Suprapubic skin (tissue), 4 donors: ENCODE data around the gene CHTF8. TPM values are rescaled to one million over a fixed set of nuclear protein-coding genes. Genes with fewer than 3 reads are reported as not detected.

Source experiments
- DNase-seq, 2 donors: peaks; one replicate each; pipeline ENCODE4 v3.0.0-alpha.2; 2019; ENCODE audit warnings: low spot score in 2 of 2
- H3K27ac ChIP-seq: fragments of 200-600 bp; sonication (generic); one replicate; pipeline ENCODE4 v1.5.1; 2019
- H3K27me3 ChIP-seq: fragments of 200-600 bp; sonication (generic); one replicate; pipeline ENCODE4 v1.5.1; 2019
- H3K36me3 ChIP-seq: fragments of 200-600 bp; sonication (generic); one replicate; pipeline ENCODE4 v1.5.1; 2019
- H3K4me1 ChIP-seq: fragments of 200-600 bp; sonication (generic); one replicate; pipeline ENCODE4 v1.5.1; 2019
- H3K4me3 ChIP-seq: fragments of 200-600 bp; sonication (generic); one replicate; pipeline ENCODE4 v1.5.1; 2019; ENCODE audit warnings: mild to moderate bottlenecking
- H3K9me3 ChIP-seq: fragments of 200-600 bp; sonication (generic); one replicate; pipeline ENCODE4 v1.5.1; 2019
- EP300 ChIP-seq: sonication (generic); formaldehyde crosslinking; IDR thresholded peaks from one replicate; pipeline ENCODE4 v1.6.1; 2017; ENCODE audit warnings: antibody characterized with exemption
- POLR2A ChIP-seq, 2 donors: fragments of 450-650 bp; IDR thresholded peaks; one replicate each; pipeline ENCODE4 v1.6.1; 2017; ENCODE audit warnings: antibody characterized with exemption in 2 of 2, mild to moderate bottlenecking in 2 of 2, moderate library complexity in 2 of 2
- POLR2AphosphoS5 ChIP-seq, 3 donors: sonication (generic); formaldehyde crosslinking; IDR thresholded peaks; one replicate each; pipeline ENCODE4 v1.6.1; 2017; ENCODE audit warnings: antibody characterized with exemption in 3 of 3
- WGBS: methylation state at CpG from one replicate; pipeline ENCODE4 v1.1.5; 2018; 5-methylcytosine and 5-hydroxymethylcytosine counted together
- total RNA-seq, 4 donors: library from RNA; depleted of rRNA; stranded (reverse); fragments of >200 nt; gene quantifications; one replicate each; pipeline ENCODE4 v1.1.0, GENCODE V29; 2016
- TF ChIP-seq, protein P1 (sequence below), 2 donors: fragments of 200-600 bp in 1 of 2; fragments of 450-650 bp in 1 of 2; sonication (generic) in 1 of 2; IDR thresholded peaks; one replicate each; pipeline ENCODE4 v1.5.1; 2016 to 2019; ENCODE audit warnings: antibody characterized with exemption in 2 of 2, mild to moderate bottlenecking in 1 of 2, moderate library complexity in 1 of 2

CHTF8 gene
- total RNA-seq, 4 donors from 2014 or later = 76.9 to 128 (median 90.0) TPM

DNA sequence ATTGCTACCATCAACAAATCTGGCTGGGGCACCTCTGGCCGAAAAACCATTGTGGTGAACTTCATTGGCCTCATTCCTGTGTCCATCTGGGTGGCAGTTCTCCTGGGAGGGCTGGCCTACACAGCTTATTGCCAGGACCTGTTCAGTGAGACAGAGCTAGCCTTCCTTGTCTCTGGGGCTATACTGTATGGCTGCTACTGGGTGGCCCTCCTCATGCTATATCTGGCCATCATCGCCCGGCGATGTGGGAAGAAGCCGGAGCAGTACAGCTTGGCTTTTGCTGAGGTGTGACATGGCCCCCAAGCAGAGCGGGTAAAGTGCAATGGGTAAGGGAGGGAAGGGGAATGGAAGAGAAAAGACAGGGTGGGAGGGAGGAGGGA lies 17.4 kb downstream of the CHTF8 start:
- H3K36me3 ChIP-seq = peaks cover 71% of the 10 kb centered on the region
- 97% methylated on average over 6 of the region's 6 CpGs for WGBS
- no peak overlapping the region for H3K4me3 ChIP-seq
- no peak overlapping the region for H3K27ac ChIP-seq
- H3K4me1 ChIP-seq = peaks cover 22% of the 10 kb centered on the region
- TF ChIP-seq, protein P1, sequence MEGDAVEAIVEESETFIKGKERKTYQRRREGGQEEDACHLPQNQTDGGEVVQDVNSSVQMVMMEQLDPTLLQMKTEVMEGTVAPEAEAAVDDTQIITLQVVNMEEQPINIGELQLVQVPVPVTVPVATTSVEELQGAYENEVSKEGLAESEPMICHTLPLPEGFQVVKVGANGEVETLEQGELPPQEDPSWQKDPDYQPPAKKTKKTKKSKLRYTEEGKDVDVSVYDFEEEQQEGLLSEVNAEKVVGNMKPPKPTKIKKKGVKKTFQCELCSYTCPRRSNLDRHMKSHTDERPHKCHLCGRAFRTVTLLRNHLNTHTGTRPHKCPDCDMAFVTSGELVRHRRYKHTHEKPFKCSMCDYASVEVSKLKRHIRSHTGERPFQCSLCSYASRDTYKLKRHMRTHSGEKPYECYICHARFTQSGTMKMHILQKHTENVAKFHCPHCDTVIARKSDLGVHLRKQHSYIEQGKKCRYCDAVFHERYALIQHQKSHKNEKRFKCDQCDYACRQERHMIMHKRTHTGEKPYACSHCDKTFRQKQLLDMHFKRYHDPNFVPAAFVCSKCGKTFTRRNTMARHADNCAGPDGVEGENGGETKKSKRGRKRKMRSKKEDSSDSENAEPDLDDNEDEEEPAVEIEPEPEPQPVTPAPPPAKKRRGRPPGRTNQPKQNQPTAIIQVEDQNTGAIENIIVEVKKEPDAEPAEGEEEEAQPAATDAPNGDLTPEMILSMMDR (IDR thresholded peaks at IDR 0.05) = no peak
- TF ChIP-seq POLR2A (IDR thresholded peaks at IDR 0.05) (no peak), POLR2AphosphoS5 (IDR thresholded peaks at IDR 0.05) (no peak), EP300 (no peak)
- H3K27me3 ChIP-seq = no peaks in the 10 kb centered on the region
- H3K9me3 ChIP-seq = no peaks in the 10 kb centered on the region
- no peak for DNase-seq

DNA sequence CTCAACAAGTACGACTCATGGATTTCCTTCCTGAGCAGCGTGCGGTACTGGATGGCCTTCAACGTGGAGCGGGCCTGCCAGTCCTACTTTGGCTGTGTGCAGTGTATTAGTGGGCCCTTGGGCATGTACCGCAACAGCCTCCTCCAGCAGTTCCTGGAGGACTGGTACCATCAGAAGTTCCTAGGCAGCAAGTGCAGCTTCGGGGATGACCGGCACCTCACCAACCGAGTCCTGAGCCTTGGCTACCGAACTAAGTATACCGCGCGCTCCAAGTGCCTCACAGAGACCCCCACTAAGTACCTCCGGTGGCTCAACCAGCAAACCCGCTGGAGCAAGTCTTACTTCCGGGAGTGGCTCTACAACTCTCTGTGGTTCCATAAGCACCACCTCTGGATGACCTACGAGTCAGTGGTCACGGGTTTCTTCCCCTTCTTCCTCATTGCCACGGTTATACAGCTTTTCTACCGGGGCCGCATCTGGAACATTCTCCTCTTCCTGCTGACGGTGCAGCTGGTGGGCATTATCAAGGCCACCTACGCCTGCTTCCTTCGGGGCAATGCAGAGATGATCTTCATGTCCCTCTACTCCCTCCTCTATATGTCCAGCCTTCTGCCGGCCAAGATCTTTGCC lies 17.9 kb downstream of the CHTF8 start:
- Histone ChIP-seq H3K4me3 (no peak overlapping the region), H3K27me3 (no peaks in the 10 kb centered on the region), H3K9me3 (no peaks in the 10 kb centered on the region), H3K36me3 (peaks cover 71% of the 10 kb centered on the region), H3K27ac (no peak overlapping the region), H3K4me1 (peaks cover 22% of the 10 kb centered on the region)
- 94% methylated on average over 19 of the region's 25 CpGs for WGBS
- TF ChIP-seq, protein P1 (IDR thresholded peaks at IDR 0.05) = no peak
- no peak for TF ChIP-seq POLR2AphosphoS5 (IDR thresholded peaks at IDR 0.05)
- TF ChIP-seq POLR2A (IDR thresholded peaks at IDR 0.05) = no peak
- no peak for TF ChIP-seq EP300
- DNase-seq = peak in 1 of 2 donors; percentile 40

DNA sequence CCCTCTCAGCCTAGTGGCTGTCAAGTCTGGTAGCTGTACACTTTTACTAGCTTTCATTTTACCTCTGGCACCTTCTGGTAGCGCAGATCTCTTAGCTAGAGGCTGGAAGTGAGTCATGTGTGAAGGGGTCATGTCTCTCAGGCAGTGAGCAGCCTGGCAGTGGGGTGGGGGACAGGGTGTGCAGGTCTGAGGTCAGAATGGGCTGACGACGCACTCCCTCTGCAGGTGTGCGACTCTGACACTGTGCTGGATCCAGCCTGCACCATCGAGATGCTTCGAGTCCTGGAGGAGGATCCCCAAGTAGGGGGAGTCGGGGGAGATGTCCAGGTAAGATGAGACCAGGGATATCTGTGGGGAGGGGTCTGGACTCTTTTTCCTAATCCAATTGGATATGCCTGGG lies 19.2 kb downstream of the CHTF8 start:
- Histone ChIP-seq H3K36me3 (peaks cover 61% of the 10 kb centered on the region), H3K9me3 (no peaks in the 10 kb centered on the region), H3K4me1 (peaks cover 29% of the 10 kb centered on the region), H3K27me3 (no peaks in the 10 kb centered on the region), H3K27ac (no peak overlapping the region), H3K4me3 (no peak overlapping the region)
- 92% methylated on average over 7 of the region's 7 CpGs for WGBS
- no peak for DNase-seq
- TF ChIP-seq POLR2A (IDR thresholded peaks at IDR 0.05) (no peak), POLR2AphosphoS5 (IDR thresholded peaks at IDR 0.05) (no peak), EP300 (no peak)

DNA sequence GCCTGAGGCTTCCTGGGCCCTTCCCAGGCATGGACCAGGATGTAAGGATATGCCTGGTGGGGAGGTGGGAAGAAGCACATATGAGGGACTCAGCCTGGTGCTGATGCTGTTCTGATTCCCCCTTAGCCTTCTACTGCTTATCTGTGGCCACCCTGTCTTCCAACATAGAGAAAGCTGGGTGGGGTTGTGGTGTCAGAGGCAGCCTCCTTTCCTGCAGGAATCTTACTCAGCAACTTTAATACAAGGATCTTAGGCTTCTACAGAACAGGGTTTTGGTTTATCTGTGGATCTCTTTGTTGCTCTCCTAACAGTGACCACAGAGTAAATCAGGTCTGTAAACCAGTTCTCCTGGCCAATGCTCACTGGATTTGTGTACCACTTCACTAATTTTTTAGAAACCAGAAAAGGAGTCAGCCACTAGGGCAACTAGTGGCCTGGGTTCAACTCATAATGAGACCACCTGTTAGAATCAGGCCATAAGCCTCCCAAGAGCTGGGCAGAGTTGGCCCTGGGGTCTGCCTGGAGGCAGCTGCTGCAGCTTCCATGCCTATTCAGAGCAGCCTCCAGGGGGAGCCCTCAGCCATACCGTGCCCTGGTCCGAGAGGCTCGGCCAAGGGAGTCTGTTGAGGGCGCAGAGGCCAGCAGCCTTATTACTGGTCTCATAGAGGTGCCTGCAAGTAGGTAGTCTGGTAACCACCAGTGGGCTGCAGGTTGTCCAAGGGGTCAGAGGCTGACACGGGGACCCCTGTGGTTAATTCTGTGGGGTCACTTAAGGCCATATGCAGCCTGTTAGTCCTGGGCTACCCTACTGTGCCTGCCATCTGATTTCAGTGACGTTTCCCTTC lies 19.9 kb downstream of the CHTF8 start:
- Histone ChIP-seq H3K4me3 (no peak overlapping the region), H3K36me3 (peaks cover 55% of the 10 kb centered on the region), H3K27me3 (peaks cover 1% of the 10 kb centered on the region), H3K4me1 (peaks cover 36% of the 10 kb centered on the region), H3K9me3 (no peaks in the 10 kb centered on the region), H3K27ac (no peak overlapping the region)
- 86% methylated on average over 2 of the region's 6 CpGs for WGBS
- peak in 1 of 2 donors; percentile 66 for DNase-seq
- TF ChIP-seq, protein P1 (IDR thresholded peaks at IDR 0.05) = peak in 1 of 2 donors; percentile 55
- TF ChIP-seq POLR2A (IDR thresholded peaks at IDR 0.05) = no peak

DNA sequence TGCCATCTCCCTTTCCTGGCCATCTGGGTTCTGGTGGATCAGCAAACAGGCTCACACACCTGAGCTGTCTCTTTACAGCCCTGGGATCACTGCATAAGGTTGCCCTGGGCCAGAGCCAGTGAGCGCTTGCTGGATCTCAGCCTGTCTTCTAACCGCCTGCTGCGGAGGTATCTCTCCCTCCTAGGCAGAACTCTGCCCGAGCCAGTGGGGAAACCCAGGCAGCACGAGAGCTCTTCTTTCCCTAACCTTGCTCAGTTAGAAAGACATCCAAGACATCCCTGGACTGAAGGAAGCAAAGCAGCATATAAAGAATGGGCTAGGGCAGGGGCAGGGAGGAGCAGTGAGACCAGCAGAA lies 20.5 kb downstream of the CHTF8 start:
- DNase-seq = no peak
- peaks cover 7% of the 10 kb centered on the region for H3K27me3 ChIP-seq
- H3K27ac ChIP-seq = no peak overlapping the region
- H3K4me1 ChIP-seq = peaks cover 42% of the 10 kb centered on the region
- H3K36me3 ChIP-seq = peaks cover 52% of the 10 kb centered on the region
- no peaks in the 10 kb centered on the region for H3K9me3 ChIP-seq
- H3K4me3 ChIP-seq = no peak overlapping the region
- no peak for TF ChIP-seq POLR2A (IDR thresholded peaks at IDR 0.05)
- TF ChIP-seq, protein P1 (IDR thresholded peaks at IDR 0.05) = no peak
- no peak for TF ChIP-seq EP300
- TF ChIP-seq POLR2AphosphoS5 (IDR thresholded peaks at IDR 0.05) = no peak
- WGBS = 51% methylated on average over 5 of the region's 5 CpGs
